HG02798 (cell line): ENCODE measurements around the gene TRIM44.
"Not testable (repeated sequence)": the region's sequence is repeated elsewhere in the genome, so short reads cannot be mapped to it uniquely, and the experiment has no call there.

Experiments used
- ATAC-seq: cut with Tn5 transposase; IDR thresholded peaks from one replicate; pipeline ENCODE4 v1.9.1; 2021; ENCODE audit warnings: mild to moderate bottlenecking; ENCODE audit not compliant: unreplicated experiment, poor library complexity

TRIM44 gene

DNA sequence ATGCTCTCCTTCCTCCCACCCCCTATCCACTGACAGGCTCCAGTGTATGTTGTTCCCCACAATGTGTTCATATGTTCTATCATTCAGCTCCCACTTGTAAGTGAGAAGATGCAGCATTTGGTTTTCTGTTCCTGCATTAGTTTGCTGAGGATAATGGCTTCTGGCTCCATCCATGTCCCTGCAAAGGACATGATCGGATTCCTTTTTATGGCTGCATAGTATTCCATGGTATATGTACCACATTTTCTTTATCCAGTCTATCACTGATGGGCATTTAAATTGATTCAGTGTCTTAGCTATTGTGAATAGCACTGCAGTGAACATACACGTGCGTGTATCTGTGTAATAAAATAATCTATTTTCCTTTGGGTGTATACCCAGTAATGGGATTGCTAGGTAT, 5.8 kb downstream of the TRIM44 start:
- ATAC-seq = not testable (repeated sequence)

DNA sequence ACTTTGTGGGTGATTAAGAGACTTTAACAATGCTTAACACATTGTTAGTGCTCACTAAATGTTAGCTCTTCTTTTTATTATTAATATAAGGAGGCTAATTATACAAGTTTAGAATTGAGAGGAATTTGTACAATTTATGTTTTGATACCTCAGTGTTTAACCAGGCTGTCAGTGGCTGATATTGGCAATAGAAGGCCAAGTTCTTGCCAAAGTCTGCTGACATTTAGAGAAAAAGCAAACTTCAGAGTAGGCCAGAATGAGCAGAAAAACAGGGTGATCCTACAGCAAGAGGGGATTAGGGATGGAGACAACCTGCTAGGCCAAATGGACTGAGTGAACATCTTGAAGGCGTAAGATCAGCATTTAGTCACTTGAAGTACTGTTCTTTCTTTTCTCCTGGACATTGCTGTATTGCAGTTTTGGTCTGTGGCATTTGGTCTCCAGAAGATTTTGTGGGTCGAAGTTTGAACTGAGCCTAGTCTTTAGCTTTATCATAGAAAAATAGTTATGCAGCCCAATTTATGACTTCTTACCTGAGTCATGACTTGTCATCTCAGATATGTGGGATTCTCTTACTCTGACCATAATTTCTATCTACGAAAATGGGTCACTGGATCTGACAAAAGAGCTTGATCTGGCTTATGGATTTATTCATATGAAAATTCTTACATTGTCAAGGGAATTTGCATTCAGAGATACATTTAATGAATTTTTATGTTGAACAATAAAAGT, 9.0 kb downstream of the TRIM44 start:
- ATAC-seq = no peak

DNA sequence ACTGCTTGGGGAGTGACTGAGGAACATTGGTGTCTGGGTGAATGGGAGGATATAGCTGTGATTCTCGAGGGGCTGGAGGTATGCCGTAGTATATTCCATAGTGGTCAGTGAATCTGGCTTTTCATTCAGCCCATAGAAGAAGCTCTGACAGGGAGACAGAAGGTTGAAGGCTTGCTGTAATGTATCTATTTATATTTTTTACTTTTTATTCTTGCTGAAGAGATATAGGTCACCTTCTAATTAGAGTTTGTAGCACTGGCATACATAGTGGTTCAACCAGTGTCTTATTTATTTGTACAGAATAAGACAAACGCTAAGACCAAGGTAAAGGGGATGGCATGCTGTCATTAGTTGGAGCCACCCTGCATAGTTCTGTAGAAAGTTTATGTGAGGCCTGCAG, 10.0 kb downstream of the TRIM44 start:
- ATAC-seq = no peak

DNA sequence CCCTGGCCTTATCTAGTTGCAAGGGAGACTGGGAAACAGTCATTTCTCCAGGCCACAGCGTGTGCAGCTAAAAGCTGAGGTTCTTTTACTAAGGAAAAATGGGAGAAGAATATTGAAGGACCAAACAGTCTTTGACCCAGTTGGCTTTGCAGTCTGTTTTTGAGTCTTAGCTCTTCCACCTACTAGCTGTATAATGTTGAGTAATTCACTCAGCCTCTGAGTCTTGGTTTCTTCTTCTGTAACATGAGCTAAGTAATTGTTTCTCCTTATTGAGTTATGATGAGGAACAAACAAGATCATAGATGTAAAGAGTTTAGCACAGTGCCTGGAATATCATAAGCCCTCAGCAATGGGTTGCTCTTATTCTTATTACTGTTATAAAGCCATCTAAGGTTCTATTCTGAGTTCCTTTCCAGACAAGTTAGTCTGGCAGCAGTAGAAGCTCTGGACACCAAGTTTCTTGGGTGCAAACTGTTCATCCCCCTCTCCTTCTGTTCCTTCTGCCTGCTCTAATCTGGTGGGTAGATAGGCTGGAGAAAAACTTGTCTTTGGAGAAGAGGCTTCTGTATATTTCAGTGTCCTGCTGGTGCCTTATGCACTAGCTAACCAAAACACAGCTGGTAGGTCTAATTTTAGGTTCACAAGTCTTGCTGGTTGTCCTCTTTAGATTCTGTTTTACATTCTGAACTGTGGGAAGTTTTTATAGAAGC, 13.5 kb downstream of the TRIM44 start:
- peak; percentile 79 for ATAC-seq

DNA sequence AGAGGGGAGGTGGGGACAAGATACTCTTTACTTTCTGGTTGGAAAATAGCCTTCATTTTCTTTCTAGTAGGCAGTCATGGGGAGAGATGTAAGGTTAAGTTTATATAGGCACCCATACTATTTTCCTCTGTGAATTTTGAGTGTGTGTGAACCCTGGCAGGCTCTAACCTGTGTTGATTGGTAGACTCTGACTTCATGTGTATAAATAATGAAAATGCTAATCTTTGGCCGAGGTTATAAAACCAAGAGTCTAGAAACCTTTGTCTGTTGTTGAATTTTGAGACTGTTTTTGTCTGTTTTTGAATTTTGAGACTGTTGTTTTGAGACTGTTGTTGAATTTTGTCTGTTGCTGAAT, 14.0 kb downstream of the TRIM44 start:
- peak; percentile 22 for ATAC-seq

DNA sequence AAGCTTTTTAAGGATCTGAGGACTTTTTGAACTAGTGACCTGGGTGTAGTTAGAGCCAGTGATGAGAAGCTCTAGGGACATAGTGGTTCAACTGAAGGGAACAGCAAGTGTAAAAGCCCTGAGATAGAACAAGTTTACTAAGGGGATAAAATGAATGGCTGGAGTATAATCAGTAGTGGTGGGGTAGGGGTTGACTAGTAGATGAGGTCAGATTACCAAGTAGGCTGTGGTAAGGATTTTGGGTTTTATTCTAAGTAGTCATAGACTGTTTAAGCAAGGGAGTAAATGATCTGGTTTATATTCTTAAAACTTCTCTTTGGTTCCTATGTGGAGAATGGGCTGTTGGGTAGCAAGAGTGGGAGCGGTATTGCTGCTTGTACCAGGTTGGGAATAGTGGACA, 15.3 kb downstream of the TRIM44 start:
- ATAC-seq = no peak

DNA sequence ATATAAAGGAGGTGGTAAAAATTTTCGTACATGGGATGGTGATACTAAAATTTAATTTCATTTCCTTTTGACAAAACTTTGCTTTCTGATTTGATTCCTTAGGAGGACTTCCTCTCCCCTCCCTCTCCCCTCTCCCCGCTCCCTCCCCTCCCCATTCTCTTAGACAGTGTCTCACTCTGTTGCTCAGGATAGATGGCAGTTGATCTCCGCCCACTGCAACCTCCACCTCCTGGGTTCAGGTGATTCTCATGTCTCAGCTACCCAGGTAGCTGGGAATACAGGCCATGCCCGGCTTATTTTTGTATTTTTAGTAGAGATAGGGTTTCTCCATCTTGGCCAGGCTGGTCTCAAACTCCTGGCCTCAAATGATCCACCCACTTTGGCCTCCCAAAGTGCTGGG, 15.9 kb downstream of the TRIM44 start:
- ATAC-seq = no peak

DNA sequence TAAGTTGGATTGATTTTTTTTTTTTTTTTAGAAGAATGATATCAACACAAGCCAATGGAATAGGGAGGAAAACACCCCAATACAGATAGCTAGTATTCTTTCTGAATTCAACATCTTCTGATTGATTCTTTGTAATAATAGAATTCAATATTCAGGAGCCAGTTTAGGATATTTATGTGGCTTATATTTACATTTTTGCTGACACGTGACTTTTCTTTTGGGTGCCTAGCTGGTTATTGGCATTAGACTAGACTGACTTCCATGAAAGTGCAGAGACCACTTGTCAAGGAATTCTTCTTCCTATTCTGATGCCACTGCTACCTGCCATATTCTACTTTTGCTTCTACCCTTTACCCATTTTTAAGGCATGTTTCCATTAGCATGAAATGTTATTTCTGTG, 16.4 kb downstream of the TRIM44 start:
- no peak for ATAC-seq

DNA sequence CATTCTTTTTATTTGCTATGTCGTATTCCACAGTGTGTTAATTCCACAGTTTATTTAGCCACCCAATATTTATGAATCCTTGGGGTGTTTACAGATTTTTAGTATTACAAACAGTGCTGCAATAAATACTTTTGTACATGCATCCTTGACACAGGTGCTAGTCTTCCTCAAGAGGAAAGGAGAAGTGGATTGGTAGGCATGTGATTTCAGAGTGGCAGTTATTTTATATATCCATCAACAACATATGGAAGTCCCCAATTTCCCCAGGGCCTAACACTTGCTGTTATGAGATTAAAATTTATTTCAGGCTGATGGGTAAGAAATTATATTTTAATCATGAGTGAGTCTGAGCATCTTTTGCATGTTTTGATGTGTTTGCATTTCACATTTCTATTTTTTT, 17.9 kb downstream of the TRIM44 start:
- ATAC-seq = no peak

DNA sequence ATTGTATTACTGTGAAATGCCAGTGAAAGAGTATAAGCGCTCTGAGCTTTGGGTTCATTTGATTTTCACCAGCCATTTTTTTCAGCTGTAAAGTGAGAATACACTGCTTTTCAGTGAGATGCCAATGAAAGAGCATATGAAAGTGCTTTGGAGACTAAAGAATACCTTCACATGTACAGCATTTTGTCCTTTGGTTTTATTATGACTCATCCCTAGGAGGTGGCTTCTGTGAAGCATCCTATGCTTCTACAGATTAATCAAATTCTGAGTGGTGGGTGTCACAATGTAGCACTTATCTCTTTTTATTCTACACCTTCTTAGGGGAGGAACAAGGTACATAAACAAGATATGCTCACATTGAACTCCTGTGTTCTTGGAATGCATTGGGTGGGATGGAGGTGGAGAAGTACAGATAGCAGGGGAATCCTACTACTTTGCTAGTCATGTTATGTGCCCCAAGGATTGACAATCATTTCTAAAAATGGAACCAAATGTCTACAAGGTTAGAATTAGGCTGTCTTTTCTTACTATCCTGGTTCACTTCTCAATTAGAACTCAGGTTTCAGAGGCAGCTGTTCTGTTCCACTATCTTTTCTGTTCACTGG, 18.7 kb downstream of the TRIM44 start:
- ATAC-seq = peak; percentile 33

DNA sequence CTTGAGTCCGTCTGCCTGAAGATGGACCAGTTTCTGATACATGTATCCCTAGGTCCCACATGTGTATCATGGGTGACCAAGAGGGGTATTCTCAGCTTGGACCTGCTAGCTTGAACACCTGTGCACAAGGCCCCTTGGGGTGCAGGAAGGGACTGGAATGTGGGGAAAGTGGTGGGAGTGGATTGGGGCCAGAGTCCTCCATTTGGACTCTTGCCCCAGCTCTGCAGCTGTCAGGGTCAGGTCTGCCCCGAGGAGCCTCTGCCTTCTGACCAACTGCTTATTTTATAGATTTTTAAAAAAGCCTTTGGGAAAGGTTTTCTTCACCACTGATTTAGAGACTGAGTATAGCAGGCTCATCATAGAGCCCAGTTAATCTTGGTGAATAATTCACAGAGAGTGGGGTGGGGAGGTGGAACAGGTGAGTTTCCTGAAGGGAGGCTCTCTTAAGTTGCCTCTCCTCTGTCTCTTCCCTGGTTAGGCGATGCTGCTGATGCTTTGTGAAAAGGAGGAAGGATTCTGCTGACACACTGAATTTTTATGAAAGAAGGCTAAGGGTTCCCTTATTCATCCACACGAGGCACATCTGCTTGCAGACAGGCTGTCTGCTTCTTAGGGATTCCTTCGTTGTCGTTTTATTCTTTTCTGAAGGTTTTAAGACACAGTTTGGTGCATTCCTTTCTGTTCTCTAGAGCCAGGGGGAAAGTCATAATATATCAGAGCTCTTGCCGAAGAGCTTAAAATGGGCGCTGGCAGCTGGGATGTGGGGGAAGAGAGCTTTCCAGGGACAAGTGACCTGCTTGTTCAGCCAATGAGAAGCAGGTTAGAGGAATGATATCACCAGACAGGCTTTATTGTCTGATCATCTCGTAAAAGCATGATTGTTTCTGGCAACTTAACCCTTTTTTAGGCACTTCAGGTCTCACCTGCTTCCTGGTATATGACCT, 19.9 kb downstream of the TRIM44 start:
- no peak for ATAC-seq

DNA sequence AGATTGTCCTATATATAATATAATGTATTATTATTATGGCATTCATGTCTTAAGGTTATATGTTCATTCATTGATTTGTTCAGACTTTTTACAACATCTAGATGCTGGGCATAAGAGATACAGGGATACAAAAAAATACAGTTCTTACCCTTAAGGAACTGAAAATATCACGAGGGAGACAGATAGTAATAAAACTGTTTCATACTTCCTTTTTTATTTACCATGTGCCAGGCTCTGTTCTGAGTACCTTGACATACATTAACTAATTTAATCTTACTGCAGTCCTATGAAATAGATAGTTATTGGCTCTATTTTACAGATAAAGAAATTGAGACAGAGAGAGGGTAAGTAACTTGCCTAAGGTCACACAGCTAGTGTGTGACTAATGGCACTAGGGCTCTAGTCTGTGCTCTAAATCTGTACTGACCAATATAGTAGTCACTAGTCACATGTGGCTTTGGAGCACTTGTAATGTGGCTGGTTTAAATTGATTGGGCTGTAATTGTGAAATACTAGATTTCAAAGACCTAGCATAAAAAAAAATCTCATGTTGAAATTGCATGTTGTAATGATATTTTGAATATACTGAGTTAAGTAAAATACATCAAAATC, 21.3 kb downstream of the TRIM44 start:
- peak; percentile 77 for ATAC-seq

DNA sequence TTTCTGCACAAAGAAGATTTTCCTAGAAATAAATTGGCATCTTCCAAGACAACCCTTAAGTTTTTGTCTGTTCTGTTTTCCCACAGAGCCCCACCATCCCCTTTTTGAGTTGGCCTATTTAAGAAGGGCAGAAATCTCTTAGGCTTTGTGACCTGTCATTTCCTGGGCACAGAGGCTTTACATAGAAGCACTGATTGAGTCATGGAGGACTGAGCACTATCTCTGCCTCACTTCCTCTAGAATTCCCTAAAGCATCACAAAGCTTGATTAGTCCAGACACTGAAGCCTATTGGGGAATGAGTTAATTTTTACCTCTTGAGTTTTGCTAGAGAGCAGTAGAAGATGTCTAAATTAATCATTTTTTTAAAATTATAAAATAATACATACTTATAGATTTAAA, 25.4 kb downstream of the TRIM44 start:
- ATAC-seq = no peak

DNA sequence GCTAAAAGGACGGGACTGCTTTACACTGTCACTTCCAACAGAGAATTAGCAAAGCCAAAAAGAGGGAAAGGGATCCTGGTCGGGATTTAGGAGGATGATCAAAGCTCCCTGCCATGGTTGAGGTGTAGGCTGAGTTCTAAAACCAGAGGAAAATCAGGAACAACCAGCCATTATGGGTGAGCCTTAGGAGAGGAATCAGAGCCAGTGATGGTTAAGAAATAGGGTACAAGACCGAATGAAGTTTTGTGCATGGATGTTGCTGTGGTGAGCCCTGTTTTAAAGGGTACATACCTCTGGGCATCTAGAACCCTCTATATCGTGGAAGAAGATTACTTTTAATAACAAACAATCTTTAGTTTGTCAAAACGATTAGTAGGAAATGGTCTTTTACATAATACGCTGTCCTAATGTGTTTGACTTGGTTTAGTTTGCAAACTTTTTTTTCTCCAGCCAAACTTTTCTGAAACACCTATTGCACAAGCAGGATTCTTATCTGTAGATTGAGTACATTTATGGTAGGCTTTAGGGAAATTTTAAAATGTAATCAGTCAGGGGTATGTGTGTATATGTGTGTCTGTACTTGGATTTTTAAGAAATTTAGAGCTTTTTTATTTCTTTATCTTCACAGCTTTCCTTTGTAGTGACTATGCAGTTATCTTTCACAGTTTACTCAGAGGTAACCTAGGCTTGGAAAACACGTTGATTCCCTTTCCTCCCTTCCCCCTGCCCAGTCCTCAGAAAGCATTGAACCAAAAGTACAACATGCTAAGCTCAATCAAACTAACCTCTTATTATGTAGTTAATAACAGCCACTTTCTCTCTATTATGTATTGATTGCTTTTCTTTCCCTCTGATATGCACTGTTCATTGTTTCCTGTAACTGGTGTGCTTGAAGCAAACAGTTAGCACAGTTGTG, 26.8 kb downstream of the TRIM44 start:
- no peak for ATAC-seq

DNA sequence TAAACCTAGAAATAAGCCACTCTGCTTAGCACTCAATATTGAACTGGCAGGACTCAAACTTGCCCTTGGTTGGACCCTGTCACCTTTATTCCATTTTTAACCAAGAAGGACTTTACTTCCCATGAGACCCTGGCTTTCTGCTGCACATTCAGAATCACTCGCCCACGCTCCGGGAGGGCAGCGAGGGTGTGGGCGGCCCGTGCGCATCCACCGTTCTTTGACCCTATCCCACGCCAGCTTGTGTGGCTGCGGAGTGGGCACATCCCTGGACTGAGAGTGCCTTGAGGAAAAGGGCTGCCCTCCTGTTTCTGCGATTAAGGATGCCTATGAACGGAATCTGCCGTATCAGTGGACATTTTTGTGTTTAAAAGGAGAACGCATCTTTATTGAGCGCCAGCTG, 39.6 kb downstream of the TRIM44 start:
- ATAC-seq = no peak

DNA sequence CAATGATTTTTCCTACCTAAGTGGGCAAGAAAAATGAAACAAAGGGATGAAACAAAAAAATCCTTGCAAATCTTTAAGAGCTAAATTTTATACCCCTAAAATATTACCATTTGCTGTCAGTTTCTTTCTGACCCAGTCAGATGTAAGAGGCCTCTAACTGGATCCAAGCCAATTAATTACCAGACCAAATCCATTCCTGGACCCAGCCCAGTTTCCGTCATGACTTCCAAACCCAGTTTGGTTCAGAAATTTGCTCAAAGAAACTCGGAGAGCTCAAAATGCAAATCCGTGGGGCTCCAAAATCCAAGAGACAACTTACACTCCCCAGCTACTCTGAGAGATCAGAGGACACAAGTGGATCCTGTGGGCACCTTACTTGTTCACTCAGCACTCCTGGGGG, 46.8 kb downstream of the TRIM44 start:
- no peak for ATAC-seq

DNA sequence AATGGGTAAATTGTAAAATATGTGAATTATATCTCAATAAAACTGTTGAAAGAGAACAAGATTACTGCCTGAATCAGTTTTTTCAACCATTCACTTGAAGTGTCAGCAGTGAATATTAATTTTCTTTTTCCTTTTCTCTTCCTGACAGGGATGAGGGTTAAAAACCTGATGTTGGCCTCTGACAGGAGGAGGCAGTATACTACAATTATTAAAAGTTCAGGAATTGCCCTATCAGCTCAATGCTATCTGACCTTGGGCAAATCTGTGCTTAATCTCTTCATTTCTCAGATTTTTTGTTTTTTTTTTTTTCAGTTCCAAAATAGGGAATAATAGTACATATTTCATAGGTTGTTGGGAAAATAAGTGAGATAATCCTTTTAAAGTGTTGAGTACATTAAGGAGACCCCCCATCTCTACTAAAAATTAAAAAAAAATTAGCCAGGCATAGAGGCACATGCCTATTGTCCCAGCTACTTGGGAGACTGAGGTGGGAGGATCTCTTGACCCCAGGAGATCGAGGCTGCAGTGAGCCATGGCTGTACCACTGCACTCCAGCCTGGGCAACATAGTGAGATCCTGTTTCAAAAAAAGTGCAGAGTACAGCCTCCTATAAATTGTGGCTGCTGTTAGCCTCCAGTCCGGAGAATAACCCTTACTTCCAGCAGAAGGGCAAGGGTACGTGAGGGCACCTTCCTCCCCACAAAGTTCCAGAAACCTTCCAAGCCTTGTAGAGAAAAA, 48.8 kb downstream of the TRIM44 start:
- no peak for ATAC-seq

DNA sequence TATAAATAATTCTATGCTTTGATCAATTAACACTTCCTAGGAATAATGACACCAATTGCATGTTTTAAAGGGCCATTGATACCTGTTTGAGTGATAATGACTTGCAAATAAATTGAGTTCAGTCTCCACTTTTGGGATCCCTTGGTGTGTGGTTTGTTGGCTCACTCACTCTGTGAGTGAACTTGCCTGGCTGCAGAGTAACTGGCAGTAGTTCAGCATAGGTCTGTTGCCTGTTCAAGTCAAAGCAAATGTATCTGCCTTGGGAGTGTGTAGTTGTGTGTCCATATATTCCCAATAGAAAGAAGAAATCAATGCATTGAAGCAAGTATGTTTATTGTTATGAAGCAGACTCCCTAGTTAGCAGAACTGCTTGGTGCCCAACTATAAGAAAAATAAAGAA, 49.3 kb downstream of the TRIM44 start:
- no peak for ATAC-seq

DNA sequence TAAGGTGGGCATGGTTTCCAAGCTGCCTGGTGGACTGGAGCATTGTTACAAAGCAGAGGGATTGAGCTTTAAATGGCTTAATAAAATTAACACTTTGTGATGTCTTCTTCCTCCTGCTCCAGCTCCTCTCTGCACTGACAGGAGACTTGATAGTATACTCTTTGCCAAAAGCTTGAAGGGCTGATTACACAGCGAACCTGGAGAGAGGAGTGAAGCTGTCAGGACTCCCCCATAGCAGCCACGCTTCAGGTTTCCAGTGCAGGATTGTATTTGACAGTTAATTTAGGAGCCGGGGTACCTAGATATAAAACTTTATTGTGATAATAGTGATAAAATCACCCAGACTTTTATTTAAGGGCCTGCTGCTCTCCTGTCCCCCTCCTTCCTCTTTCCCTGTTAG, 50.0 kb downstream of the TRIM44 start:
- ATAC-seq = no peak
